GM19351 (cell line): ENCODE results near the gene BANF2.
A peak's percentile ranks its signal among the peaks of the same experiment; 100 is the strongest.
"Not testable (repeated sequence)": the region's sequence is repeated elsewhere in the genome, so short reads cannot be mapped to it uniquely, and the experiment has no call there.

ENCODE experiments used
- ATAC-seq: cut with Tn5 transposase; IDR thresholded peaks from one replicate; pipeline ENCODE4 v1.9.1; 2021; ENCODE audit warnings: mild to moderate bottlenecking, moderate library complexity; ENCODE audit not compliant: unreplicated experiment

The BANF2 gene

DNA sequence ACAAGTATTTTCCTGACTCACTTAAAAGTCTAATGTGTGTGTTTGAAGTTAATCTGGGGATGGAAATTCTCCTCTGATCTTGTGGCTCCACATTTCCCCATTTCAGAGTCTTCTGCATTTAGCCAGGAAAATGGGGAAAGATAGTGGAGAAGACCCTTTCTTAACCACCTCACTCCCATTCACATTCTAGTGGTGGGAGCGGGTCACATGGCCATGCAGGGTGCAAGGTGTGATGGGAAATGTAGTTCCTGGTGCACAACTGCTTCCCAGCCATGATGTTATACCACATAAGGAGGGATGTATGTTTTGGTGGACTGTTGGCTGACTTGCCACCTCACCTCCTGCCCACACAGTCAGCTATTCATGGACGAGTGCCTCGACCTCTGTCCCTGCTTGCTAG, 61.8 kb downstream of the BANF2 start:
- no peak for ATAC-seq

- ATAC-seq, result no peak
Measured at GRCh38 chr20:17762243-17762872, 62.6 kb downstream of the BANF2 start.

DNA sequence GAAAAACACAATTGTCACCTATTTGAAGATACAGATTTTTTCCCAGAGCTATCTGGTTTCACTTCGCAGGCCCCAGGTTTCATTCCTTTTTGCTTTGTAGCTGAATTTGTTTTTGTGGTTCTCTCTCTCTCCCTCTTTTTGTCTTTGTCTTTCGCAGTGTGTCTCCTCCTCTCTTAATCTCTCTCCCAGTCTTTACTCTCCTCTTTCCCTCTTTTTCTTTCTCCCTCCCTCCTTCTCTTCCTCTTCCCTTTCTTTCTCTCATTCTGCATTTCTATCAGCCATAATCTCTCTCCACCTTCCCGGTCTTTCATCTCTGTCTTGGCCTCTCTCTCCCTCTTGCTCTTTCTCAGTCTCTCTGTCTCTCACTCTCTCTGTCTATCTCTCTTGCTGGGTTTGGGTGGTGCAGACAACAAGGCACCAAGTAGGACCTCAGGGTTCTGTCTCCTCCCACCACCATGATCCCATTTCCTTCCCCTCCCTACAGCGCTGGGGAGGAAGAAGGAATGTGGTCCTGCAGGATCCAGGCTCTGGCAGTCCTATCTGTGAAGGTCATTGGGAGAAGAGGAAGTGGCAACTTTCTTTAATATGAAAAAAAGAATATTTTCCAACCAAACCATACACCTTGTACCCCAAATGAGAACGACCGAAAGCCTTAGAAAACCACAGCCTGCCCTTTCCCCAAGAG, 63.2 kb downstream of the BANF2 start:
- no peak for ATAC-seq

DNA sequence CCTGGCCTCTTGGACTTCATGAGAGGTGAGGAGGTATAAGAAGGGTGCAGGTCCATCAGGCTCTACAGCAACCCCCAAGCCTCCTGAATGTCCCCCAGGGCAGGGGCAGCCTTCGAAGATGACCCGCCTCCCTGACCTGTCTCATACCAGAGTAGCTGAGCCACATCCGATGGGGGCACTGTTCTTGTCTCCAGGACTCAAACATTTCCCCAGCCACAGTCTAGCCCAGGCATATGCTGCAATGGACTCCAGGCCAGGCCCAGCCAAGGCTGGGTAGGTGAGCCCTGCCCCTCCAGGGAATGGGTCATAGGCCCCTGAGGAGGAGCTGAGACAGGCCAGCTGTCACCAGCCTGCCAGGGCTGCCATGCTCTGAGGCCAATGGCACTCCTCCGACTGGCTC, 65.3 kb downstream of the BANF2 start:
- no peak for ATAC-seq

GRCh38 chr20:17765584-17765983, 65.8 kb downstream of the BANF2 start:
- no peak for ATAC-seq

DNA sequence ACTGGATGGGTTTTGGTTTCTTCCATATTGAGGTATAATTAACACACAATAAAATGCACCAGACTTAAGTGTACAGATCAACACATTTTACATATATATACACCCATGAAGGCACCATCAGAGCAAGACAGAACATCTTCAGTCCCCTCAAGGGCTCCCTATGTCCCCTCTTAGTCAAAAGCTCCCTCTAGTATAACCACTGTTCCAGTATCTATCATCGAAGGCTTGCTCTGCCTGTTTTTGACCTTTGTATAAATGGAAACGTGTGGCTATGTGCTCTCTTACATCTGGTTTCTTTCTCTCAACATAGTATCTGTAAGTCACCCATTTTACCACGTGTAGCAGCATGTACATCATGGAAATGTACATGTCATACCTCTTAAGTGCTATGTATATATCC, 66.5 kb downstream of the BANF2 start:
- ATAC-seq, result no peak

DNA sequence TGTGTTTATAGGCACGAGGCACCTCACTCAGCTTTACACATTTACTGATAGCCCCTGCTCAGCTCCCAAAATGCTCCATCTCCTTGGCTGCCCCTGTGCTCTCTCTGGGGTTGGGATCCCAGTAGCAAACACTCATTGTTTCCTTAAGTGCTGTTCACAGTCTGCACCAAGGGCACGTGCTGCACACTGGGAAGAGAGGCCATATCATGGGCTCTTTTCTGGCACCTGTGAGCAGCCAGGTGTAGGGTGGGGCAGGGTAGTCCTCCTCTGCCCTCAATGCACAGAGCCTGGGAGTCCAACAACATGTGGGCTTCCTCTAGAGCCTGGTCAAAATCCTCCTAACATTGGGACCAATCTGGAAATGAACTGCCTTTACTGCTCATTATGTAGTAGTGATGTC, 67.9 kb downstream of the BANF2 start:
- ATAC-seq, result no peak

DNA sequence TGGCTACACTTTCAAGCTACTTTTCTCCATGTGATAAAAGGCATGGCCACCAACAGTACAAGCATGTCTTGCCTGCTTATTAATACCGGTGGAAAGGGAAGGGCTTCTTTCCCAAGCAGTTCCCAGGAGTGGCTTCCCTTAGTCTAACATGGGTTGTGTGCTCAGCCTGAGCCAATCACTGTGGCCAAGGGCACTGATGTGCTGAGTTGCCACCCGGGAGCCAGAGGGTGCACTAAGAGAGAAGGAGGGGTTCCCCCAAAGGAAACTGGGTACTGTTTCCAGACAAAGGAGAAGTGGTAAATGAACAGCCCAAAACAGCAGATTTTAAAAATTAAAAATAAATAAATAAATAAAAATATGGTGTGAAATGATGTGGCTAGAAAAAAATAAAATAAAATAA, 68.5 kb downstream of the BANF2 start:
- no peak for ATAC-seq

DNA sequence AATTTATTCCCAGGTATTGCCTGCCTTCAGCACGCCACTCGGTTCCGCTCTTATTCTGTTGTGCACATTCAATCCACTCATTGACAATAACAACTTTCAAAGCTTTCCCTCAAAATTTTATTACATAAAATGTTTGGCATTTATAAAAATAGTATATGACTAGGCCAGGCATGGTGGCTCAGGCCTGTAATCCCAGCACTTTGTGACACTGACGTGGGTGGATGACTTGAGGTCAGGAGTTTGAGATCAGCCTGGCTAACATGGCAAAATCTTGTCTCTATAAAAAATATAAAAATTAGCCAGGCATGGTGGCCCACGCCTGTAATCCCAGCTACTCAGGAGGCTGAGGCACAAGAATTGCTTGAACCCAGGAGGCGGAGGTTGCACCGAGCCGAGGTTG, 70.0 kb downstream of the BANF2 start:
- ATAC-seq, result not testable (repeated sequence)

GRCh38 chr20:17771206-17772004, 71.6 kb downstream of the BANF2 start:
- ATAC-seq, result no peak

DNA sequence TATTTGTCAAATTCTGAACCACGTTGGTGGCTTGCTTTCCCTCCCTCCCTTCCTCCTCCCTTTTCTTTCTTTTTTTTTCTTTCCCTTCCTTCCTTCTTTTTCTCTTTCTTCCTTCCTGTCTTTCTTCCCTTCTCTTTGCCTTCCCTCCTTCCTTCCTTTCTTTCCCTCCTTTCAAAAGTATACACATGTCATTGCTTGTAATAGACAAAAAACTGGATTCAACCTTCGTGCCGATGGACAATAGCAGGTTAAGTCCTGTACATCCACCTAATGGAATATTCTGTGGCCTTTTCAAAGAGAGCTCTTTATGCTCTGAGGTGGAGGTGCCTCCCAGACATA, 72.2 kb downstream of the BANF2 start:
- no peak for ATAC-seq

GRCh38 chr20:17773619-17774018, 73.9 kb downstream of the BANF2 start:
- no peak for ATAC-seq

- no peak for ATAC-seq
Measured at GRCh38 chr20:17775600-17775999, 75.8 kb downstream of the BANF2 start.

GRCh38 chr20:17776551-17776950, 76.8 kb downstream of the BANF2 start:
- no peak for ATAC-seq

- ATAC-seq, result not testable (repeated sequence)
Measured at GRCh38 chr20:17779011-17779410, 79.2 kb downstream of the BANF2 start.

- ATAC-seq, result peak; percentile 95
Measured at GRCh38 chr20:17782768-17783167, 83.0 kb downstream of the BANF2 start.

DNA sequence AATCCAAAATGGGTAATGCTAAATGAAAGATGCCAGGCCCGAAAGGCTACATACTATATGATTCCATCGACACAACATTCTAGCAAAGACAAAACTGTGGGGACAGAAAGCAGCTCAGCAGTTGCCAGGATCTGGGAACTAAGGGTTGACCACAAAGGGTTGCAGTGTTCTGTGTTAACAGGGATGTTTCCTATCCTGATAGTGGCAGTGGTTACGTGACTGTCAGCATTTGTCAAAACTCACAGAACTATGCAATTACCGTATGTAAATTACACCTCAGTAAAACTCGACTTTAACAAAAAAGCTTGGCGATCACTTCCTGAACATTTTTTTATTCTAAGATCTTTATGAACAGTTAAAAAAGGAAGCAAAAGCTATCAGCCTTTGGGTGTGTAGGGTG, 83.9 kb downstream of the BANF2 start:
- no peak for ATAC-seq

DNA sequence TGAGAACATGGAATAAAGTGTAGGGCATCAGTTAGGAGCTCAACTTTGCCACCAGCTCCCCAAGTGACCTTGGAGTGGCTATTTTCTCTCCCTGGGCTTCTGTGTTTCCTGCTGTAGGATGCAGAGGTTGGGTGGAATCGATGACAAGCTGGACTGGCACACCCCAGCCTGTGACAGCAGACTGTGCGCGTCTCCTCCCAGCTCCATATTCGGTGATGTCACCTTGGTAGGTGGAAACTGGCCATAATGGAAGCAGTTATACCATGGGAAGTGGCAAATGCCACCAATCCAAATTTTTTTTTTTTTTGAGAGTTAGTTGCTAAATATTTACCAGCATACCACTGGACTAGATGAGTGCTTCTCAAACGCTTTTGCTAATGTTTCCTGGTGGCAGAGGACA, 85.2 kb downstream of the BANF2 start:
- ATAC-seq, result no peak
